CD14-positive monocyte (primary cell): ENCODE measurements around the gene EPHA6. TPM values are rescaled to one million over a fixed set of nuclear protein-coding genes. Genes with fewer than 3 reads are reported as not detected.

Source experiments
- DNase-seq, 3 donors: peaks; one replicate each; pipeline ENCODE4 v3.0.0-alpha.2; 2011 to 2022
- H2AFZ ChIP-seq: 2 replicates; pipeline ENCODE4 v1.6.0; 2012; ENCODE audit warnings: mild to moderate bottlenecking, low read depth, low read length, inconsistent platforms; ENCODE audit not compliant: insufficient read depth, poor library complexity, severe bottlenecking
- H3K27ac ChIP-seq, 2 donors: 1 replicate in 1 of 2; 2 replicates in 1 of 2; pipeline ENCODE4 v1.5.1; 2012 to 2013; ENCODE audit warnings: low read length in 2 of 2, control low read depth in 1 of 2, inconsistent platforms in 1 of 2, low read depth in 1 of 2, mild to moderate bottlenecking in 1 of 2
- H3K27me3 ChIP-seq, 2 donors: one replicate each; pipeline versions ENCODE4 v1.6.0 to v1.6.1; 2011 to 2013; ENCODE audit warnings: low read length in 2 of 2; ENCODE audit not compliant: control insufficient read depth in 2 of 2, insufficient read depth in 2 of 2
- H3K36me3 ChIP-seq, 2 donors: replicated peaks in 1 of 2; 1 replicate in 1 of 2; 2 replicates in 1 of 2; pipeline versions ENCODE4 v1.5.1 to v1.6.1; 2012 to 2013; ENCODE audit warnings: low read length in 2 of 2, control low read depth in 1 of 2, inconsistent platforms in 1 of 2, mild to moderate bottlenecking in 1 of 2; ENCODE audit not compliant: insufficient read depth in 2 of 2, control insufficient read depth in 1 of 2
- H3K4me1 ChIP-seq, 2 donors: 1 replicate in 1 of 2; 2 replicates in 1 of 2; pipeline versions ENCODE4 v1.5.1 to v1.6.1; 2012 to 2013; ENCODE audit warnings: low read length in 2 of 2, control low read depth in 1 of 2, inconsistent platforms in 1 of 2, mild to moderate bottlenecking in 1 of 2, moderate library complexity in 1 of 2; ENCODE audit not compliant: insufficient read depth in 2 of 2, control insufficient read depth in 1 of 2
- H3K4me2 ChIP-seq: replicated peaks from 2 replicates; pipeline ENCODE3; 2012; ENCODE audit warnings: low read length, moderate library complexity, mild to moderate bottlenecking; ENCODE audit not compliant: poor library complexity, severe bottlenecking; ENCODE audit errors: extremely low read depth
- H3K4me3 ChIP-seq, 3 experiments: fragments of 200-600 bp in 1 of 3; sonication (generic) in 1 of 3; replicated peaks in 1 of 3; 1 replicate in 2 of 3; 2 replicates in 1 of 3; pipeline ENCODE4 v1.5.1; 2011 to 2013; ENCODE audit warnings: low read length in 3 of 3, mild to moderate bottlenecking in 3 of 3, control low read depth in 2 of 3, low read depth in 2 of 3, inconsistent platforms in 1 of 3, moderate library complexity in 1 of 3
- H3K79me2 ChIP-seq: 2 replicates; pipeline ENCODE4 v1.6.0; 2012; ENCODE audit warnings: mild to moderate bottlenecking, control low read depth, inconsistent platforms, low read length, moderate library complexity; ENCODE audit not compliant: insufficient read depth
- H3K9ac ChIP-seq: 2 replicates; pipeline ENCODE4 v1.6.0; 2017; ENCODE audit warnings: low read length, mild to moderate bottlenecking; ENCODE audit not compliant: insufficient read depth, poor library complexity, severe bottlenecking
- H3K9me3 ChIP-seq, 2 donors: replicated peaks in 1 of 2; 1 replicate in 1 of 2; 2 replicates in 1 of 2; pipeline versions ENCODE4 v1.5.1 to v1.6.1; 2012 to 2013; ENCODE audit warnings: low read length in 2 of 2, control low read depth in 1 of 2; ENCODE audit not compliant: control insufficient read depth in 1 of 2, insufficient read depth in 1 of 2
- H4K20me1 ChIP-seq: 2 replicates; pipeline ENCODE4 v1.6.0; 2012; ENCODE audit warnings: mild to moderate bottlenecking, low read length, control low read depth, moderate library complexity; ENCODE audit not compliant: insufficient read depth
- H3K27ac Mint-ChIP-seq, 7 donors: one replicate each; pipeline ENCODE4 v1.8.0; 2020; ENCODE audit warnings: mild to moderate bottlenecking in 7 of 7, mixed read lengths in 7 of 7, moderate library complexity in 6 of 7, inconsistent platforms in 2 of 7
- H3K27me3 Mint-ChIP-seq, 3 donors: one replicate each; pipeline ENCODE4 v1.8.0; 2021 to 2022; ENCODE audit warnings: low read depth in 3 of 3, mild to moderate bottlenecking in 3 of 3, mixed read lengths in 3 of 3, moderate library complexity in 3 of 3, inconsistent platforms in 1 of 3
- H3K36me3 Mint-ChIP-seq, 2 donors: one replicate each; pipeline ENCODE4 v1.8.0; 2020; ENCODE audit warnings: mixed read lengths in 2 of 2, inconsistent platforms in 1 of 2, mild to moderate bottlenecking in 1 of 2
- H3K4me1 Mint-ChIP-seq: one replicate; pipeline ENCODE4 v1.8.0; 2020; ENCODE audit warnings: mild to moderate bottlenecking, mixed read lengths
- H3K4me3 Mint-ChIP-seq, 2 donors: one replicate each; pipeline ENCODE4 v1.8.0; 2020; ENCODE audit warnings: mild to moderate bottlenecking in 2 of 2, mixed read lengths in 2 of 2, moderate library complexity in 1 of 2
- H3K9me3 Mint-ChIP-seq, 7 donors: one replicate each; pipeline ENCODE4 v1.8.0; 2020 to 2022; ENCODE audit warnings: mixed read lengths in 7 of 7, mild to moderate bottlenecking in 6 of 7, moderate library complexity in 6 of 7, inconsistent platforms in 2 of 7
- WGBS: methylation state at CpG from one replicate; pipeline ENCODE4 v1.1.5; 2013; ENCODE audit warnings: missing lambda C conversion rate; ENCODE audit not compliant: insufficient coverage; 5-methylcytosine and 5-hydroxymethylcytosine counted together
- intact Hi-C, 2 donors: fragments of 100-400 bp; cut with micrococcal nuclease; formaldehyde crosslinking; loops; one replicate each; pipeline versions ENCODE4 v1.15.0 to v1.15.1; 2023
- polyA plus RNA-seq, 3 donors: library from polyadenylated mRNA; depleted of rRNA in 1 of 3; unstranded in 2 of 3; stranded (reverse) in 1 of 3; fragments of 300-500 nt in 2 of 3; fragments of >200 nt in 1 of 3; fragmentation: Illumina TruSeq in 2 of 3; gene quantifications; 1 replicate in 2 of 3; 2 replicates in 1 of 3; pipeline ENCODE4 v1.2.3, GENCODE V29; 2012 to 2021
- TF ChIP-seq, protein P1 (sequence below): fragments of 200-600 bp; IDR thresholded peaks from one replicate; pipeline ENCODE4 v1.8.0; 2022; ENCODE audit warnings: antibody characterized with exemption, mild to moderate bottlenecking

The EPHA6 gene
- polyA plus RNA-seq, 3 donors: not detected

DNA sequence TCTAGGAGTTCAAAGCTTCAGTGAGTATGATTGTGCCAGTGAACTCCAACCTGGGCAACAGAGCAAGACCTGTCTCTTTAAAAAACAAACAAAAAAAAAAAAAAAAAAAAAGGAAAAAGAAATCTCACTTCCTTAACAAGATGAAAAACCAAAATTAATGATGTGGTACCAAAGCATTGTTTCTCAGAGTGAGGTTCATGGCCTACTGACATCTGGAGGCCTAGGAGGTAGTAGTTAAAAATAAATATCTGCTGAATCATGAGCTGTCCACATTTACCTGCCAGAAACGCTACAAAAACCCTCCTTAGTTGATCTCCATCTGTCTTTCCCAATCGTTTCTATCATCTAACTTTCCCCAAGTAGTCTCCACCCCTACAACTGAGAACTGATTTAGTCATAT, 51.2 kb downstream of the EPHA6 start:
- Mint-ChIP-seq H3K4me1 (no peaks in the 10 kb centered on the region), H3K27ac (no peak overlapping the region), H3K4me3 (no peak overlapping the region), H3K27me3 (no peaks in the 10 kb centered on the region), H3K9me3 (no peaks in the 10 kb centered on the region), H3K36me3 (no peaks in the 10 kb centered on the region)
- Histone ChIP-seq H3K4me2 (no peak overlapping the region), H3K9ac (no peak overlapping the region), H3K4me1 (no peaks in the 10 kb centered on the region), H3K4me3 (no peak overlapping the region), H2AFZ (no peak overlapping the region), H3K79me2 (no peaks in the 10 kb centered on the region), H3K36me3 (no peaks in the 10 kb centered on the region), H3K9me3 (no peaks in the 10 kb centered on the region), H4K20me1 (no peaks in the 10 kb centered on the region), H3K27me3 (no peaks in the 10 kb centered on the region), H3K27ac (no peak overlapping the region)
- intact Hi-C loops: no loop called here
- no CpG with 5 or more reads among the region's 2 CpGs for WGBS
- TF ChIP-seq, protein P1, sequence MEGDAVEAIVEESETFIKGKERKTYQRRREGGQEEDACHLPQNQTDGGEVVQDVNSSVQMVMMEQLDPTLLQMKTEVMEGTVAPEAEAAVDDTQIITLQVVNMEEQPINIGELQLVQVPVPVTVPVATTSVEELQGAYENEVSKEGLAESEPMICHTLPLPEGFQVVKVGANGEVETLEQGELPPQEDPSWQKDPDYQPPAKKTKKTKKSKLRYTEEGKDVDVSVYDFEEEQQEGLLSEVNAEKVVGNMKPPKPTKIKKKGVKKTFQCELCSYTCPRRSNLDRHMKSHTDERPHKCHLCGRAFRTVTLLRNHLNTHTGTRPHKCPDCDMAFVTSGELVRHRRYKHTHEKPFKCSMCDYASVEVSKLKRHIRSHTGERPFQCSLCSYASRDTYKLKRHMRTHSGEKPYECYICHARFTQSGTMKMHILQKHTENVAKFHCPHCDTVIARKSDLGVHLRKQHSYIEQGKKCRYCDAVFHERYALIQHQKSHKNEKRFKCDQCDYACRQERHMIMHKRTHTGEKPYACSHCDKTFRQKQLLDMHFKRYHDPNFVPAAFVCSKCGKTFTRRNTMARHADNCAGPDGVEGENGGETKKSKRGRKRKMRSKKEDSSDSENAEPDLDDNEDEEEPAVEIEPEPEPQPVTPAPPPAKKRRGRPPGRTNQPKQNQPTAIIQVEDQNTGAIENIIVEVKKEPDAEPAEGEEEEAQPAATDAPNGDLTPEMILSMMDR: no peak
- DNase-seq: no peak

GRCh38 chr3:96869316-96869715, 54.9 kb downstream of the EPHA6 start:
- Histone ChIP-seq H3K36me3 (no peaks in the 10 kb centered on the region), H3K4me1 (no peaks in the 10 kb centered on the region), H4K20me1 (no peaks in the 10 kb centered on the region), H2AFZ (no peak overlapping the region), H3K27me3 (no peaks in the 10 kb centered on the region), H3K9me3 (no peaks in the 10 kb centered on the region), H3K4me3 (no peak overlapping the region), H3K79me2 (no peaks in the 10 kb centered on the region), H3K4me2 (no peak overlapping the region), H3K9ac (no peak overlapping the region), H3K27ac (no peak overlapping the region)
- DNase-seq: no peak
- TF ChIP-seq, protein P1: no peak
- H3K4me1 Mint-ChIP-seq: no peaks in the 10 kb centered on the region
- intact Hi-C loops: no loop called here
- H3K4me3 Mint-ChIP-seq: no peak overlapping the region
- no peak overlapping the region for H3K27ac Mint-ChIP-seq
- H3K27me3 Mint-ChIP-seq: no peaks in the 10 kb centered on the region
- H3K9me3 Mint-ChIP-seq: no peaks in the 10 kb centered on the region
- 83% methylated on average over 1 of the region's 2 CpGs for WGBS
- H3K36me3 Mint-ChIP-seq: no peaks in the 10 kb centered on the region
